C4-2B (cell line): ENCODE data around the gene HOXD3.

Experiments used
- ZFX ChIP-seq: fragments of 450-650 bp; IDR thresholded peaks from 2 replicates; pipeline ENCODE4 v1.6.1; 2017
- TF ChIP-seq, protein P1 (sequence below): fragments of 450-650 bp; conservative IDR thresholded peaks from 2 replicates; pipeline ENCODE4 v1.5.1; 2017; ENCODE audit warnings: mild to moderate bottlenecking

DNA sequence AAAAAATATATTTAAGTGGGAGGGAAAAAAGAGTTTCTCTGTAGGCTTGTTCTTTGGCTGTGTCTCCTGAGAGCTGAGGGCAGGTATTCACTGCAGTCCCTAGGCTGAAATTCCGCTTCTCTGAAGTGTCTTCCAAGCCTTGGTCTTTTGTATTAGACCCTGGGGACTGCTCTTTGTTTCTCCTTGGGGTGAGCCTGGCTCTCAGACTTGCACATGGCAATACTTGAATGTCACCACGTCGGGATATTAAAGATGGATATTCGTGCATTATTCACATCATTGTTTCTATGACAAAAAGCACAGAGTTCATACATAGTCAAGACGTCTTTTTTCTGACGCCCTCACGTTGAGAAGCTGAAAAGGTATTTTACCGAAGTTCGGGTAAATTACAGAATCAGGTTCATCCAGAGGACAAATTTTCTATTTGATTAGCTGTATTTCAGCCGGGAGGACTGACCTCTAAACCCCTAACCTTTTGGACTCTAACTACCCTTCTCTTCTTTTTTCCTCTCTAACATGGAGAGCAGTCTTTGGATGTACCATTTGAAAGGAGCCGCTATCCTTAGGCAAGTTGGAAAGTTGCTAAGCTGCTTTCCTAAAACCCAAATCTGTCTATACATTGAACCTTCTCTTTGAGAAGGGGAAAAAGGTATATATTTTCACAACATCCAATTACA, 2.4 kb upstream of the HOXD3 start:
- TF ChIP-seq, protein P1, sequence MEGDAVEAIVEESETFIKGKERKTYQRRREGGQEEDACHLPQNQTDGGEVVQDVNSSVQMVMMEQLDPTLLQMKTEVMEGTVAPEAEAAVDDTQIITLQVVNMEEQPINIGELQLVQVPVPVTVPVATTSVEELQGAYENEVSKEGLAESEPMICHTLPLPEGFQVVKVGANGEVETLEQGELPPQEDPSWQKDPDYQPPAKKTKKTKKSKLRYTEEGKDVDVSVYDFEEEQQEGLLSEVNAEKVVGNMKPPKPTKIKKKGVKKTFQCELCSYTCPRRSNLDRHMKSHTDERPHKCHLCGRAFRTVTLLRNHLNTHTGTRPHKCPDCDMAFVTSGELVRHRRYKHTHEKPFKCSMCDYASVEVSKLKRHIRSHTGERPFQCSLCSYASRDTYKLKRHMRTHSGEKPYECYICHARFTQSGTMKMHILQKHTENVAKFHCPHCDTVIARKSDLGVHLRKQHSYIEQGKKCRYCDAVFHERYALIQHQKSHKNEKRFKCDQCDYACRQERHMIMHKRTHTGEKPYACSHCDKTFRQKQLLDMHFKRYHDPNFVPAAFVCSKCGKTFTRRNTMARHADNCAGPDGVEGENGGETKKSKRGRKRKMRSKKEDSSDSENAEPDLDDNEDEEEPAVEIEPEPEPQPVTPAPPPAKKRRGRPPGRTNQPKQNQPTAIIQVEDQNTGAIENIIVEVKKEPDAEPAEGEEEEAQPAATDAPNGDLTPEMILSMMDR, result no peak
- TF ChIP-seq ZFX, result no peak
